Mucosa of descending colon (tissue), 3 donors: Measurements from ENCODE around the gene ABHD17A. TPM values are rescaled to one million over a fixed set of nuclear protein-coding genes. Genes with fewer than 3 reads are reported as not detected.
A peak's percentile ranks its signal among the peaks of the same experiment; 100 is the strongest.

Experiments used
- ATAC-seq: fragments of 200-7000 bp; cut with Tn5 transposase; one replicate; pipeline ENCODE4 v1.9.1; 2020; ENCODE audit warnings: mild to moderate bottlenecking, moderate library complexity
- DNase-seq, 3 donors: peaks; one replicate each; pipeline ENCODE4 v3.0.0-alpha.2; 2020
- H3K36me3 ChIP-seq: fragments of 200-600 bp; one replicate; pipeline ENCODE4 v1.8.0; 2021; ENCODE audit warnings: low read depth, mild to moderate bottlenecking
- H3K4me1 ChIP-seq: fragments of 200-600 bp; one replicate; pipeline ENCODE4 v1.8.0; 2021; ENCODE audit warnings: low read depth, mild to moderate bottlenecking
- H3K4me3 ChIP-seq: fragments of 200-600 bp; one replicate; pipeline ENCODE4 v1.8.0; 2021; ENCODE audit warnings: mild to moderate bottlenecking
- H3K9me3 ChIP-seq: fragments of 200-600 bp; one replicate; pipeline ENCODE4 v1.8.0; 2021; ENCODE audit warnings: mild to moderate bottlenecking
- CTCF ChIP-seq: fragments of 200-600 bp; IDR thresholded peaks from one replicate; pipeline ENCODE4 v1.8.0; 2022; ENCODE audit warnings: antibody characterized with exemption, mild to moderate bottlenecking
- intact Hi-C, 2 donors: fragments of 100-400 bp; cut with DNase I in 1 of 2; cut with micrococcal nuclease in 1 of 2; formaldehyde crosslinking; loops; one replicate each; pipeline versions ENCODE4 v1.11.0 to v1.11.1; 2022; cut with DNase I, micrococcal nuclease
- total RNA-seq, 3 donors: library from RNA; stranded (reverse); fragmentation: NEBNext Ultra II Directional in 2 of 3; extraction: Animal tissue kit (Norgen Biotek cat#: 25700) in 2 of 3; gene quantifications; one replicate each; pipeline versions ENCODE4 v1.2.1 to v1.2.4, GENCODE V29; 2021 to 2023
- donor health status: DM: no; HTN: no; CAD: no; lungs with moderate emphysema.
- donor health status: DM: no; HTN: no; CAD: no.
- donor health status: DM: no; HTN: yes; CAD: no.

The ABHD17A gene
- total RNA-seq, 3 donors from 2014 or later, result 60.9 to 65.8 (median 65.8) TPM

- no peak overlapping the region for H3K4me3 ChIP-seq
- DNase-seq (peak in 1 of 3 donors; percentile 50), ATAC-seq (peak; percentile 57)
- H3K4me1 ChIP-seq, result no peaks in the 10 kb centered on the region
- no peak for TF ChIP-seq CTCF
- no peaks in the 10 kb centered on the region for H3K36me3 ChIP-seq
- intact Hi-C loops, result no loop called here
- H3K9me3 ChIP-seq, result no peaks in the 10 kb centered on the region
Measured at GRCh38 chr19:1828279-1829238, 56.7 kb downstream of the ABHD17A start.

DNA sequence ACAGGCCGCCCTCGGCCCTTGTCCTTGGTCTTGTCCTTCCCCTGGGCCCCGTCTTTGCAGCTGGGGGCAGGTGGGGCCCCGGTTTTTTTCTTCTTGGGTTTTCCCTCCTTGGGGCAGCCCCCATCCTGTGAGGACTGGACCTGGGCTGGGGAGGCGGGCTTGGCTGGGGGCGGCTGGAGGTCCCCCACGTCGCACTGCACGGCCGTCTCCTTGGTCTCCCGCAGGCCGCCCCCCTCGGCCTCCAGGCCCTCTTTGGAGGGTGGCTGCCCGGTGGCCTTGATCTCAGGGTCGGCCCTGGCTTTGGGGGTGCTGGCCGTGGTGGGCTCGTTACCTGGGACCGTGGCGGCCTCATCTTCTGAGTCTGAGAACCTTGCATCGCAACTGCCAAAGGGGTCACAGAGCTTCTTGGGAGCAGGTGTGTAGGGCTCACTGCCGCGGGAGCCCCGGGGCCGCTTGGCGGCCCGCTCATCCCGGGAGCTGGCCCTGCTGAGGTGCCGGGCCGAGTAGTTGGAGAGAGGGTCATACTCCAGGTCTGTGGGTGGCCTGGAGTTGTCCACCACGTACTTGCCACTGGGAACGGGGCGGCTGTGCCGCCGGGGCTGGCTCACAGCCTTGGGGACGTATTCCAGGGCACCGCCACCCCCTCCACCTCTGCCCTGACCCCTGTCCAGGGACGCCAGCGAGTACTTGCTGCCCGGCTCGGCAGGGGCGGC, 57.6 kb downstream of the ABHD17A start:
- no peaks in the 10 kb centered on the region for H3K36me3 ChIP-seq

More for the DNA sequence above, 57.6 kb downstream of the ABHD17A start:
- H3K4me3 ChIP-seq, result no peak overlapping the region
- DNase-seq, result no peak
- intact Hi-C loops, result no loop called here
- H3K4me1 ChIP-seq, result no peaks in the 10 kb centered on the region
- TF ChIP-seq CTCF, result no peak
- ATAC-seq, result no peak
- H3K9me3 ChIP-seq, result no peaks in the 10 kb centered on the region

Other genes starting within 250 kb of the ABHD17A start
- gene TCF3, start 232.9 kb downstream of the ABHD17A start, total RNA-seq, result 10 to 100 TPM; 54.4 to 57.7 (median 57.4) TPM
- gene ONECUT3, start 132.0 kb downstream of the ABHD17A start, total RNA-seq, result not detected
- gene ATP8B3, start 73.2 kb downstream of the ABHD17A start, total RNA-seq, result 1 to 10 TPM in 1 of 3 donors, under 1 TPM in 2; 0.55 to 1.2 (median 0.80) TPM
- gene REXO1, start 37.0 kb downstream of the ABHD17A start, total RNA-seq, result 10 to 100 TPM; 45.4 to 54.3 (median 50.2) TPM
- gene KLF16, start 21.9 kb downstream of the ABHD17A start, total RNA-seq, result 10 to 100 TPM; 22.6 to 26.5 (median 25.6) TPM
- 10 to 100 TPM; 12.5 to 21.9 (median 19.6) TPM for gene ADAT3, start 19.9 kb upstream of the ABHD17A start, total RNA-seq
- 10 to 100 TPM; 57.2 to 61.3 (median 59.8) TPM for gene SCAMP4, start 19.9 kb upstream of the ABHD17A start, total RNA-seq
- gene CSNK1G2, start 55.7 kb upstream of the ABHD17A start, total RNA-seq, result 10 to 100 TPM; 51.8 to 58.6 (median 56.7) TPM
- 10 to 100 TPM; 66.0 to 82.3 (median 71.5) TPM for gene BTBD2, start 130.2 kb upstream of the ABHD17A start, total RNA-seq
- 100 to 1,000 TPM; 252 to 330 (median 304) TPM for gene MKNK2, start 165.7 kb upstream of the ABHD17A start, total RNA-seq
- gene MOB3A, start 210.8 kb upstream of the ABHD17A start, total RNA-seq, result 10 to 100 TPM; 39.8 to 76.8 (median 43.7) TPM
- gene IZUMO4, start 211.4 kb upstream of the ABHD17A start, total RNA-seq, result 1 to 10 TPM; 2.2 to 5.3 (median 3.4) TPM